Neural cell (in vitro differentiated cells): ENCODE results near the gene RHO. TPM values are rescaled to one million over a fixed set of nuclear protein-coding genes. Genes with fewer than 3 reads are reported as not detected.

Source experiments
- H2AFZ ChIP-seq: fragments of 200-600, 300-800 bp; sonication (generic), shearing (Covaris generic); 2 replicates; pipeline ENCODE4 v1.6.0; 2014; ENCODE audit warnings: low read depth, mild to moderate bottlenecking, antibody characterized with exemption, low read length, moderate library complexity
- H3F3A ChIP-seq: fragments of 200-600 bp; shearing (Covaris generic); 2 replicates; pipeline ENCODE4 v1.6.1; 2016; ENCODE audit warnings: mild to moderate bottlenecking, moderate library complexity, mixed read lengths, antibody characterized with exemption, low read length; ENCODE audit not compliant: insufficient read depth, poor library complexity, severe bottlenecking
- H3K27ac ChIP-seq: fragments of 200-600, 300-800 bp; sonication (generic), shearing (Covaris generic); 2 replicates; pipeline ENCODE4 v1.5.1; 2014; ENCODE audit warnings: mild to moderate bottlenecking, low read length, moderate library complexity
- H3K27me3 ChIP-seq: fragments of 300-800, 200-600 bp; sonication (generic), shearing (Covaris generic); 2 replicates; pipeline ENCODE4 v1.6.0; 2014; ENCODE audit warnings: mild to moderate bottlenecking, low read depth, low read length, moderate library complexity; ENCODE audit not compliant: insufficient read depth
- H3K36me3 ChIP-seq: fragments of 300-800, 200-600 bp; sonication (generic), shearing (Covaris generic); 2 replicates; pipeline ENCODE4 v1.5.1; 2014; ENCODE audit warnings: mild to moderate bottlenecking, antibody characterized with exemption, low read length, moderate library complexity; ENCODE audit not compliant: insufficient read depth
- H3K4me2 ChIP-seq: fragments of 300-800, 200-600 bp; sonication (generic), shearing (Covaris generic); 2 replicates; pipeline ENCODE4 v1.6.0; 2014; ENCODE audit warnings: mild to moderate bottlenecking, low read length
- H3K4me3 ChIP-seq: fragments of 300-800, 200-600 bp; sonication (generic), shearing (Covaris generic); 2 replicates; pipeline ENCODE4 v1.5.1; 2014; ENCODE audit warnings: mild to moderate bottlenecking, low read length, moderate library complexity
- H3K79me2 ChIP-seq: fragments of 200-600 bp; shearing (Covaris generic); replicated peaks from 2 replicates; pipeline ENCODE4 v1.6.0; 2014; ENCODE audit warnings: mild to moderate bottlenecking, low read length, moderate library complexity; ENCODE audit not compliant: insufficient read depth
- H3K9ac ChIP-seq: fragments of 300-800, 200-600 bp; sonication (generic), shearing (Covaris generic); 2 replicates; pipeline ENCODE4 v1.6.1; 2016; ENCODE audit warnings: mild to moderate bottlenecking, low read length, mixed read lengths
- H3K9me2 ChIP-seq: fragments of 200-600 bp; shearing (Covaris generic); 2 replicates; pipeline ENCODE4 v1.6.1; 2016; ENCODE audit warnings: mild to moderate bottlenecking, low read length, mixed read lengths; ENCODE audit not compliant: insufficient read depth
- H3K9me3 ChIP-seq: fragments of 200-600, 300-800 bp; sonication (generic), shearing (Covaris generic); 2 replicates; pipeline ENCODE4 v1.6.1; 2016; ENCODE audit warnings: mild to moderate bottlenecking, mixed run types, low read length, moderate library complexity, mixed read lengths
- H4K20me1 ChIP-seq: fragments of 200-600 bp; shearing (Covaris generic); 2 replicates; pipeline ENCODE4 v1.6.1; 2016; ENCODE audit warnings: mild to moderate bottlenecking, mixed run types; ENCODE audit not compliant: insufficient read depth
- CTCF ChIP-seq: fragments of 450-650 bp; IDR thresholded peaks from 2 replicates; pipeline ENCODE4 v1.5.1; 2014; ENCODE audit warnings: antibody characterized with exemption, mild to moderate bottlenecking, moderate library complexity; ENCODE audit not compliant: poor library complexity, severe bottlenecking
- EP300 ChIP-seq: fragments of 450-650 bp; conservative IDR thresholded peaks from 2 replicates; pipeline ENCODE4 v1.6.1; 2014; ENCODE audit warnings: antibody characterized with exemption, mild to moderate bottlenecking, moderate library complexity; ENCODE audit not compliant: poor library complexity, severe bottlenecking
- EZH2 ChIP-seq: fragments of 200-600, 300-800 bp; shearing (Covaris generic), sonication (generic); IDR thresholded peaks from 2 replicates; pipeline ENCODE4 v1.6.1; 2014; ENCODE audit warnings: antibody characterized with exemption, low read length, borderline replicate concordance, mild to moderate bottlenecking; ENCODE audit not compliant: insufficient read depth, poor library complexity, severe bottlenecking
- MXI1 ChIP-seq: fragments of 450-650 bp; conservative IDR thresholded peaks from 2 replicates; pipeline ENCODE4 v1.6.1; 2014; ENCODE audit warnings: antibody characterized with exemption, mild to moderate bottlenecking; ENCODE audit not compliant: poor library complexity, severe bottlenecking
- POLR2AphosphoS5 ChIP-seq: IDR thresholded peaks from 2 replicates; pipeline ENCODE4 v1.6.1; 2012
- RAD21 ChIP-seq: fragments of 450-650 bp; conservative IDR thresholded peaks from 2 replicates; pipeline ENCODE4 v1.6.1; 2014; ENCODE audit warnings: antibody characterized with exemption, mild to moderate bottlenecking, moderate library complexity
- REST ChIP-seq: IDR thresholded peaks from 2 replicates; pipeline ENCODE4 v1.6.1; 2012; ENCODE audit warnings: borderline replicate concordance
- SMC3 ChIP-seq: fragments of 450-650 bp; conservative IDR thresholded peaks from 2 replicates; pipeline ENCODE4 v1.6.1; 2014; ENCODE audit warnings: antibody characterized with exemption, mild to moderate bottlenecking, moderate library complexity; ENCODE audit not compliant: poor library complexity
- TAF1 ChIP-seq: IDR thresholded peaks from 2 replicates; pipeline ENCODE4 v1.6.1; 2012; ENCODE audit warnings: low read depth
- polyA plus RNA-seq: library from polyadenylated mRNA; depleted of rRNA; stranded (reverse); fragments of >200 nt; gene quantifications from 2 replicates; pipeline ENCODE4 v1.2.3, GENCODE V29; 2014

The RHO gene
- polyA plus RNA-seq, 1 donor from 2014 or later = not detected

DNA sequence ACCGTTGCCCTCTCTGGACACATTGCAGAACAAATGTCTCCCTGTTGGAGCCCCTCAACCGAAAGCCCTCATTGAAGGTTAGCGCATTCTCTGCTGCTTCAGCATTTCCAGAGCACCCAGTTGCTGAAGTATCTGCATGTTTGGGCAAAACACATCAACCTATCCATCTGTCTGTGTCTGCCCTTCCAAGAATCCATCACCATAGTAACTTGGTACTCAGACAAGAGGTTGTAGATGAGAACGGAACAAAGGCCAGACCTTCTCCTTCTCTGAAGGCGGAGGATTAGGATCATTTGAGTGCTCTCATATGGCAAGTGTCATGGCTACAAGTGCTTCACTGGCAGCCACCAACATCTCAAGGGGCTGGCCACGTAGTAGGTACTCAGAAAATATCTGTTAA is 23.1 kb upstream of the RHO start:
- Histone ChIP-seq H3K9ac (no peak overlapping the region), H4K20me1 (no peaks in the 10 kb centered on the region), H3K4me3 (no peak overlapping the region), H3K27ac (no peak overlapping the region), H3F3A (no peaks in the 10 kb centered on the region), H3K36me3 (no peaks in the 10 kb centered on the region), H3K9me3 (no peaks in the 10 kb centered on the region), H3K9me2 (no peaks in the 10 kb centered on the region), H3K79me2 (no peaks in the 10 kb centered on the region), H3K4me2 (no peak overlapping the region), H3K27me3 (no peaks in the 10 kb centered on the region), H2AFZ (no peak overlapping the region)
- no peak for TF ChIP-seq SMC3
- no peak for TF ChIP-seq MXI1
- no peak for TF ChIP-seq EP300
- no peak for TF ChIP-seq REST
- no peak for TF ChIP-seq RAD21
- no peak for TF ChIP-seq CTCF
- no peak for TF ChIP-seq POLR2AphosphoS5
- TF ChIP-seq EZH2 = no peak
- no peak for TF ChIP-seq TAF1

DNA sequence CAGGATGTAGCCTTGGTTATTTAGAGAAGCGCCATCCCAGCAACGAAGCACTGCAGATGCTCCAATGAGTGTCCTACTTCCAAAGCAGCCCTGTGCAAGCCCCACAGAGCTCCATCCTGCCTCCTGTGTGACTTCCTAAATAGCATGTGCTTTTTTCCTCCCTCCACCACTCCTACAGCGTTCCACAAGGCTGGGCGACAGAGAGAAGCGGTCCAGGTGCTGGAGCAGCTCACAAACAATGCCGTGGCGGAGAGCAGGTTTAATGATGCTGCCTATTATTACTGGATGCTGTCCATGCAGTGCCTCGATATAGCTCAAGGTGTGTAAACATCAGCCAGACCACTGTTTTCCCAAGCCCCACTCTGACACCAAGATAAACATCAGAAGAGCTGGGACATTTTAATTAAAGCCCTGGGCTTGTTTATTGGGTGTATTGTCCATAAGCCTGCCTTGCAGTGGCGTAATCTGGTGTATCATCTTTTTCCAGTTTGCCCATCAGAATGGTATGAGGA is 22.2 kb upstream of the RHO start:
- no peaks in the 10 kb centered on the region for H3K9me3 ChIP-seq
- no peaks in the 10 kb centered on the region for H4K20me1 ChIP-seq
- no peak overlapping the region for H3K4me3 ChIP-seq
- H3K9ac ChIP-seq = no peak overlapping the region
- no peaks in the 10 kb centered on the region for H3K9me2 ChIP-seq
- no peaks in the 10 kb centered on the region for H3F3A ChIP-seq
- H3K4me2 ChIP-seq = no peak overlapping the region
- TF ChIP-seq POLR2AphosphoS5 (no peak), EZH2 (no peak), REST (no peak), RAD21 (no peak), EP300 (no peak), SMC3 (no peak), TAF1 (no peak)
- H3K79me2 ChIP-seq = no peaks in the 10 kb centered on the region
- no peak overlapping the region for H3K27ac ChIP-seq
- no peaks in the 10 kb centered on the region for H3K27me3 ChIP-seq
- no peak overlapping the region for H2AFZ ChIP-seq
- H3K36me3 ChIP-seq = no peaks in the 10 kb centered on the region
